ENCODE data around the gene LRRK1.

Gene LRRK1

DNA sequence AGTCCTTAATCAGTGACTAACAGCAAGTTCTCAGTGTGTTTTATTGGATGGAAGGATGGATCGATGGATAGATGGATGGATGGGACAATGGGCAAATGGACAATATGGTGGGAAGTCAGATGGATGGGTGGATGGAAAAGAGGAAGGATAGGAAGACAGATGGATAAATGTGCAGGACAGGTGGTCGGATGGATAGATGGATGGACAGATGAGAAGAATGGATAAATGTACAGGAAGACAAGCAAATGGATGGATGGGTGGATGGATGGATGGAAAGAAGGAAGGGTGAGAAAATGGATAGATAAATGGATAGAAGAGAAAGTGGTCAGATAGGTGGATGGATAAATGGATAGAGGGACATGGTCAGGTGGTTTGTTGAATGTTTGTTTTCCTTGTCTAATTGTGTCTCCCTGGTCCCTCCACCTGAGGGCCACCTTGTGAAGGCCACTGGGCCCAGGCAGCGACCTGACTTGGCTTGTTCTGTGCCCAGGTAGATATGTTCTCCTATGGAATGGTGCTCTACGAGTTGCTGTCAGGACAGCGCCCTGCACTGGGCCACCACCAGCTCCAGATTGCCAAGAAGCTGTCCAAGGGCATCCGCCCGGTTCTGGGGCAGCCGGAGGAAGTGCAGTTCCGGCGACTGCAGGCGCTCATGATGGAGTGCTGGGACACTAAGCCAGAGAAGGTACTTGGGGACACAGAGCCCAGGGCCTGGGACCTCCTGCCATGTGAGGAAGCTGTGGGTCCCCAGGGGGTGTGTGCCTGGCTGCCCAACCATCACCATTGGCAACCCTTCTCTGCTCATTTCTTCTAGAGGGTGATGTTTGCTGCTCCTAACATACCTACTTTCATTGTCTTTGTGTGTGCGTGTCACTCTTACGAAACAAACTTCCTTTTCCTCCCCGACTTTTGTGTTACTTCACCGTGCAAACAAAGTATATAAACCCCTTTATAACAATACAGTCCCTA, 137.5 kb downstream of the LRRK1 start:
- no peak overlapping the region for H3K4me3 ChIP-seq (ENCODE audit: low read length)
- TF ChIP-seq, protein P1, sequence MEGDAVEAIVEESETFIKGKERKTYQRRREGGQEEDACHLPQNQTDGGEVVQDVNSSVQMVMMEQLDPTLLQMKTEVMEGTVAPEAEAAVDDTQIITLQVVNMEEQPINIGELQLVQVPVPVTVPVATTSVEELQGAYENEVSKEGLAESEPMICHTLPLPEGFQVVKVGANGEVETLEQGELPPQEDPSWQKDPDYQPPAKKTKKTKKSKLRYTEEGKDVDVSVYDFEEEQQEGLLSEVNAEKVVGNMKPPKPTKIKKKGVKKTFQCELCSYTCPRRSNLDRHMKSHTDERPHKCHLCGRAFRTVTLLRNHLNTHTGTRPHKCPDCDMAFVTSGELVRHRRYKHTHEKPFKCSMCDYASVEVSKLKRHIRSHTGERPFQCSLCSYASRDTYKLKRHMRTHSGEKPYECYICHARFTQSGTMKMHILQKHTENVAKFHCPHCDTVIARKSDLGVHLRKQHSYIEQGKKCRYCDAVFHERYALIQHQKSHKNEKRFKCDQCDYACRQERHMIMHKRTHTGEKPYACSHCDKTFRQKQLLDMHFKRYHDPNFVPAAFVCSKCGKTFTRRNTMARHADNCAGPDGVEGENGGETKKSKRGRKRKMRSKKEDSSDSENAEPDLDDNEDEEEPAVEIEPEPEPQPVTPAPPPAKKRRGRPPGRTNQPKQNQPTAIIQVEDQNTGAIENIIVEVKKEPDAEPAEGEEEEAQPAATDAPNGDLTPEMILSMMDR (conservative IDR thresholded peaks at IDR 0.05; ENCODE audit: low read length) = no peak
- DNase-seq (ENCODE audit: low read depth) = no peak

DNA sequence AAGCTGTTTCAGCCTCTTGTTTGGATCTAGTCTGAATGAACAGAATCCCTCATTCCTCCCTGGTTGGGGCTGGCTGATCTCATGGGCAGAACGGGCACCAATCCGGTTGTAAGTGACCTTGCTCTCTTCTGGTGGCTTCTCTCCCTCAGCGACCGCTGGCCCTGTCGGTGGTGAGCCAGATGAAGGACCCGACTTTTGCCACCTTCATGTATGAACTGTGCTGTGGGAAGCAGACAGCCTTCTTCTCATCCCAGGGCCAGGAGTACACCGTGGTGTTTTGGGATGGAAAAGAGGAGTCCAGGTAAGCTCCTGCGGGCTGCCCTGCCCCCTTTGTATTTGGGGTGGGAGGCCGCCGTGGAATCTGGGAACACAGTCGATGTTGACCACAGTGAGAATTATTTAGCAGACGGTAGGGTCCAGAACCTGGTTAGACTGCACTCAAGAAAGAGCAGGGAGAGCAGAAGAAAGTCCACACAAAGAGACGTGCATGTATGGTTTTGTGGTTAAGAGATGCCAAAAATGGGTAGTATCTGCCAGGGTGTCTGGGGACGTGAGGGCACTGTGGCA, 138.8 kb downstream of the LRRK1 start:
- DNase-seq (ENCODE audit: low read depth) = no peak
- H3K4me3 ChIP-seq (ENCODE audit: low read length) = no peak overlapping the region
- TF ChIP-seq, protein P1 (conservative IDR thresholded peaks at IDR 0.05; ENCODE audit: low read length) = no peak

DNA sequence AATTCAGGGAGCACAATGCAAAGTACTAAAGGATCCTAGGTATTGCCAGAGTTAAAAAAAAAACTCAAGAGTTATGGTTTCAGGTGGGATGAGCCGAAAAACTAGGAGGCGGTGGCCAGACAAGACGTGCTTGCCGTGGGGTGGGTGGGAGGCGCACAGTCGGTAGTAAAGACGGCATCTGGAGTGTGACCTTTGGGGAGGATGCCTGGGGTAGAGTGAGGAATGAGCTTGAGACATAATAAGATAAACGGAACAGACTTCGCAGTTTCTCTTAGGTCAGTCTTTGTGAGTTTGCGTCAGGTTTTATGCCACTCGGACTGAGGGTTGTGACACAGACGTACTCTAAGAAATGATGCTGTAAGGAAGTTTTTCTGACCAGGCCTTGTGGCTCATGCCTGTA, 139.6 kb downstream of the LRRK1 start:
- DNase-seq (ENCODE audit: low read depth) = no peak
- TF ChIP-seq, protein P1 (conservative IDR thresholded peaks at IDR 0.05; ENCODE audit: low read length) = no peak
- no peak overlapping the region for H3K4me3 ChIP-seq (ENCODE audit: low read length)

DNA sequence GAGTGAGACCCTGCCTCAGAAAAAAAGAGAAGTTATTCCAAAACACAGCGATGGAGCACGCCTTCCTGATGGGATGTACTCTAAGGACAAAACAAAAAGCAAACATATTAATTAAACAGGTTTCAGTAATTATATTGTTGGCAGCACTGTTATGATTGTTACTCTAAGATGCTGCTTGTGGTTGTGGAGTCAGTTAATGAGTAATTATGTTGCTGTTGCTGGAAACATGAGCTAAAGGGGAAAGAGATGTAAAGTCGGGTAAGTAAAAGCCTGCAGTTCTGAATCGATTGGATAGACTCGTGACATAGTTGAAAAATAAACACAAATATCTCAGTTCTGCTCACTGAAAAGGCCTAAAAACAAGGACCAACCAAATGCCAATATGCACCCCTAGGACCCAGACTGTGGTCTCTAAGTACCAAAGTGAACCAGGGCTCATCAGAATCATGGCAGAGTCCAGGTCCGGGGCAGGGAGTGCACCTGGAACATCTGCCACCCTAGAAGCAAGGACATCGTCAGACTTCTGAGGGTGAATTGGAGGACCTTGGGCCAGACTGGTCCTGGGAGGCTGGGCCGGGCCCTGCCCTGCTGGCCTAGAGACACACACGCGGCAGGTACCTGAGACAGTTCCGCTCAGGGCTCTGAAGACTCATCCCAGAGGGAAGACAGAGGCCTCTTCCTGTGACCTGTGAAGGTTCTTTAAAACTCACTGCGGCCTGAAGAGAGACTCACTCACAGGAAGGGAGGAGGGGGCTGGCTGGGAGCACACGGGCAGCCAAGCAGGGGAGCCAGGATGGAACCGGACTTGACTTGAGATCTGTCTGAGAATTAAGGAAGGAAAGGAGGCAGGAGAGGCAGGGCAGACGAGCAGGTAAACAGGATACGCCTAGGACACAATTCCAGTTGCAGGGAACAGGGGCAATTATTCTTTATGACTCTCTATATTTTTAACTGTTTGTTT, 140.5 kb downstream of the LRRK1 start:
- H3K4me3 ChIP-seq (ENCODE audit: low read length) = no peak overlapping the region
- TF ChIP-seq, protein P1 (conservative IDR thresholded peaks at IDR 0.05; ENCODE audit: low read length) = no peak
- DNase-seq (ENCODE audit: low read depth) = no peak

DNA sequence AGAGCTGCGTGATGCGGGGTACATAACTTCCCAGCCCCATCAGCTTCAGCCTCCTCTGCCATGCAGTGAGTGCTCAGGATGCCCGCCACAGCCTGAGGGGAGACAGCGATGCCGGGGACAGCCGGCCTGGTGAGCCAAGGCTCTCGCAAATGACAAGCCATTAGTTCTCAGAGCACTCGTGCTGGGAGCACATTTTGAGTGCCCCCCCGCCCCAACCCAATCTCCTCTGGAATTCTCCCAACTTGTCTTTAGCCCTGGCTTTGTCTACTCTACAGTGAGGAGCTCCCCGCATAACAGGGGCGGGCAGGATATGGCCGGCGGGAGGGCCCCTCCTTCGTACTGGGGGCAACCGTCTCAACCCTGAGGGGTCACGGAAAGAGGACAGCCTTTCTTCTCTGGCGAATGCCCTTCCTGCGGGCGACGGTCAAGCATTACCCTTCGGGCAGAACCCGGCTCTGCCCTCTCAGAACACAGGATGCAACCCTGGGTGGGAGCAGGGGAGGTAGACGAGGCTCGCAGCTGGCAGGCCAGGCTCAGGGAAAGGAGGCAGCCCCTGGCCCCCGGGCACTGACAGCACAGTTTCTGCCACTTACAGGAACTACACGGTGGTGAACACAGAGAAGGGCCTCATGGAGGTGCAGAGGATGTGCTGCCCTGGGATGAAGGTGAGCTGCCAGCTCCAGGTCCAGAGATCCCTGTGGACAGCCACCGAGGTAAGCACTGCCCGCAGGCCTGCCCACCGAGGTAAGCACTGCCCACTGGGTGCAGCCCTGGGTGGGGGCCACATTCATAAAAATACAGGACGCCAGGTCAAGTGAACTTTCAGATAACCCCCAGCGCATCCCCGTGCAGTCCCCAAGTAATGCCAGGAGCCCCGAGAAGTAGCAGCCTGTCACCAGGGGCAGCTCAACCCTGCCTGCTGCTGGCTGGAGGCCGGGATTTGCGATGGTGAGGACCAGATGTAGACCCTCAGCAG, 141.7 kb downstream of the LRRK1 start:
- TF ChIP-seq, protein P1 (conservative IDR thresholded peaks at IDR 0.05; ENCODE audit: low read length) = no peak
- no peak for DNase-seq (ENCODE audit: low read depth)
- no peak overlapping the region for H3K4me3 ChIP-seq (ENCODE audit: low read length)

DNA sequence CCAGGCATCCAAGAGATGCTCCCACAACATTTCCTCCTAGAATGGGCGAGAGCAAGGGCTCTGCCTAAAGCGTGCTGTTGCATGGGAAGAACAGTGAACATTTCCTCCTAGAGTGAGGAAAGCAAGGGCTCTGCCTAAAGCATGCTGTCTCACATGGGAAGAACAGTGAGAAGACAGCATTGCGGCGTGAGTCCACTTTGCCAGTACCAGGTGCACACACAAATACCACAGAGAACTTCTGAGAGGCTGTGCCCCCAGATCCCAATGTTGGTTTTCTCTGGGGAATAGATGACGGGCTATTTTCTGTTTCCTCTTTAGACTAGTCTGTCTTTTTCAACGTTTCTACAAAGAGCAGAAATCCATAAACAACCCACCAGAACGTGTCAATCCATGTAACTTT, 142.9 kb downstream of the LRRK1 start:
- no peak overlapping the region for H3K4me3 ChIP-seq (ENCODE audit: low read length)
- TF ChIP-seq, protein P1 (conservative IDR thresholded peaks at IDR 0.05; ENCODE audit: low read length) = no peak
- DNase-seq (ENCODE audit: low read depth) = no peak

Data from AG10803 (cell line).